GM10266 (cell line): ENCODE data around the gene EMC9.

Experiments
- DNase-seq: peaks from one replicate; pipeline ENCODE4 v3.0.0; 2012; ENCODE audit errors: extremely low spot score
- TF ChIP-seq, protein P1 (sequence below): IDR thresholded peaks from 2 replicates; pipeline ENCODE4 v1.5.1; 2012; ENCODE audit warnings: mild to moderate bottlenecking, low read depth; ENCODE audit not compliant: control insufficient read depth, insufficient read depth; ENCODE audit errors: missing control alignments

The EMC9 gene

DNA sequence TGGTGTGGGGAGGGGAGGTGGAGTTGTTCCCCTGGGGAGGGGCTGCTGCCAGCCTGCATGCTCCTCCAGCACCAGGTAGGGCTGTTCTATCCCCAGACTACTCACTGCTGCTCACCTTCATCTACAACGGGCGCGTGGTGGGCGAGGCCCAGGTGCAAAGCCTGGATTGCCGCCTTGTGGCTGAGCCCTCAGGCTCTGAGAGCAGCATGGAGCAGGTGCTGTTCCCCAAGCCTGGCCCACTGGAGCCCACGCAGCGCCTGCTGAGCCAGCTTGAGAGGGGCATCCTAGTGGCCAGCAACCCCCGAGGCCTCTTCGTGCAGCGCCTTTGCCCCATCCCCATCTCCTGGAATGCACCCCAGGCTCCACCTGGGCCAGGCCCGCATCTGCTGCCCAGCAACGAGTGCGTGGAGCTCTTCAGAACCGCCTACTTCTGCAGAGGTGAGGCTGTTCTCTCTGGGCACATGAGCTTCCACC lies 23.2 kb upstream of the EMC9 start:
- TF ChIP-seq, protein P1, sequence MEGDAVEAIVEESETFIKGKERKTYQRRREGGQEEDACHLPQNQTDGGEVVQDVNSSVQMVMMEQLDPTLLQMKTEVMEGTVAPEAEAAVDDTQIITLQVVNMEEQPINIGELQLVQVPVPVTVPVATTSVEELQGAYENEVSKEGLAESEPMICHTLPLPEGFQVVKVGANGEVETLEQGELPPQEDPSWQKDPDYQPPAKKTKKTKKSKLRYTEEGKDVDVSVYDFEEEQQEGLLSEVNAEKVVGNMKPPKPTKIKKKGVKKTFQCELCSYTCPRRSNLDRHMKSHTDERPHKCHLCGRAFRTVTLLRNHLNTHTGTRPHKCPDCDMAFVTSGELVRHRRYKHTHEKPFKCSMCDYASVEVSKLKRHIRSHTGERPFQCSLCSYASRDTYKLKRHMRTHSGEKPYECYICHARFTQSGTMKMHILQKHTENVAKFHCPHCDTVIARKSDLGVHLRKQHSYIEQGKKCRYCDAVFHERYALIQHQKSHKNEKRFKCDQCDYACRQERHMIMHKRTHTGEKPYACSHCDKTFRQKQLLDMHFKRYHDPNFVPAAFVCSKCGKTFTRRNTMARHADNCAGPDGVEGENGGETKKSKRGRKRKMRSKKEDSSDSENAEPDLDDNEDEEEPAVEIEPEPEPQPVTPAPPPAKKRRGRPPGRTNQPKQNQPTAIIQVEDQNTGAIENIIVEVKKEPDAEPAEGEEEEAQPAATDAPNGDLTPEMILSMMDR = no peak
- no peak for DNase-seq

GRCh38 chr14:24162093-24162492 lies 20.7 kb upstream of the EMC9 start:
- TF ChIP-seq, protein P1 = no peak
- DNase-seq = no peak

GRCh38 chr14:24160850-24161804 lies 19.7 kb upstream of the EMC9 start, which contains the start of gene IRF9:
IRF9 (plus strand) TSS chr14:24161265; CDS start chr14:24162145, 880 bp downstream.
- peak; percentile 94 for DNase-seq
- TF ChIP-seq, protein P1 = peak; percentile 97

DNA sequence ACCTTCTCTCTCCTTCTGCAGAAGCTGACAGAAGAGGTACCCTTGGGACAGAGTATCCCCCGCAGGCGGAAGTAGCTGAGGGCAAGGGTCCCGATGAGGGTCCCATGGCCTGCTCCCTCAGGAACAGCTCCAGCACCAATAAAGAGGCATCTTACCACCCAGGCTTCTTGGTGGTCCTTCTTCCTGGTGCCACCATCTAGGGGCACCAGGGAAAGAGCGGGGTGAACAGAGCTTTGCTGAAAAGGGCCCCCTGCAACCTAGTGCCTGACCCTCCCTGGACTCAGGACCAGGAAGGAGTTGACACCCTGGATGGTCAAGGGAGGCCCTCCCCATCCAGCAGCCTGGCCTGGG lies 19.1 kb upstream of the EMC9 start:
- TF ChIP-seq, protein P1 = no peak
- DNase-seq = no peak

DNA sequence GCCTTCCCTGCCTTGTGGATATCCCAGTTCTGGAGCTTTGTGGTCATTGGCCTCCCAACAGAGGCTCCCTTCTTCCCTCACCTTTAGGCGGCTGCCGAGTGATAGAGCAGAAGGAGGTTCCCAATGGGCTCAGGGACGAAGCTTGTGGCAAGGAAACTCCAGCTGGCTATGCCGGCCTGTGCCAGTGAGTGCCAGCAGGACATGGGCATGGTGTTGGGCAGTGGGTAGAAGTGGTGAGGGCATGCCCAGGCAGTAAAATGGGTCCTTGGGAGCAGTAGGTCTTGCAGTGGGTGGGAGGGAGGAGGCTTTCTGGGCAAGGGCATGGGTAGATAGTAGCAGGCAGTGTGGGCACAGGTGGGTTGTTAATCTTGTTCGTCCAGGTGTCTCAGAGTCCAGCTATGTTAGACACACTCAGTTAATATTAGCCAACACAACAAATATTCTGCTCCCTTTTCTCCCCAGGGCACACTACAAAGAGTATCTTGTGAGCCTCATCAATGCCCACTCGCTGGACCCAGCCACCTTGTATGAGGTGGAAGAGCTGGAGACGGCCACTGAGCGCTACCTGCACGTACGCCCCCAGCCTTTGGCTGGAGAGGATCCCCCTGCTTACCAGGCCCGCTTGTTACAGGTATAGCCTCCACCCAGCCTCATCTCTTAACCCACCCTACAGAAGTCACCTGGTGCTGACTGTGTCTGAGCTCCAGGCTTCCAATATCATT lies 18.5 kb upstream of the EMC9 start:
- DNase-seq = no peak
- TF ChIP-seq, protein P1 = no peak

GRCh38 chr14:24157331-24157730 lies 15.9 kb upstream of the EMC9 start:
- TF ChIP-seq, protein P1 = no peak

More at GRCh38 chr14:24157331-24157730, 15.9 kb upstream of the EMC9 start:
- no peak for DNase-seq
